ENCODE measurements around the gene SUCLG2. TPM values are rescaled to one million over a fixed set of nuclear protein-coding genes. Genes with fewer than 3 reads are reported as not detected.

Gene SUCLG2
- total RNA-seq, 1 experiment from 2014 or later = 38.5 TPM

GRCh38 chr3:67649681-67650080 is 4.7 kb downstream of the SUCLG2 start:
- H3K4ac ChIP-seq (ENCODE audit: low read depth, low read length) = no peak overlapping the region
- H3K9me3 Mint-ChIP-seq = no peaks in the 10 kb centered on the region; a peak in 1 of 5 replicates
- H4K20me1 ChIP-seq (ENCODE audit: control insufficient read depth, insufficient read depth, insufficient read length) = no peaks in the 10 kb centered on the region
- no peak overlapping the region for H2BK120ac ChIP-seq (ENCODE audit: low read depth, low read length, poor library complexity, severe bottlenecking)
- no peak overlapping the region for H3T11ph ChIP-seq (ENCODE audit: low read length)
- H2BK12ac ChIP-seq (ENCODE audit: insufficient read length, low read depth, low read length) = no peak overlapping the region
- no peak overlapping the region for H3K56ac ChIP-seq (ENCODE audit: insufficient read length, low read depth, low read length)
- no CpG with 5 or more reads among the region's 3 CpGs for whole genome bisulfite sequencing (ENCODE audit: extremely low coverage, insufficient read length, low lambda C conversion rate)
- no peak overlapping the region for H4K5ac ChIP-seq (ENCODE audit: insufficient read length, low read depth, low read length)
- peaks cover 6 to 8% (median 7%) of the 10 kb centered on the region in 3 experiments; a peak in 5 of 7 replicates for H3K36me3 Mint-ChIP-seq (ENCODE audit: insufficient read depth in 1 of 3, low read depth in 3 of 3)
- H3K27ac Mint-ChIP-seq = no peak overlapping the region
- no peak overlapping the region for H3K14ac ChIP-seq (ENCODE audit: insufficient read depth, low read length)
- no peak overlapping the region for H2BK20ac ChIP-seq (ENCODE audit: low read depth, low read length, poor library complexity, severe bottlenecking)
- H3K79me2 ChIP-seq (ENCODE audit: insufficient read depth, low read length) = no peaks in the 10 kb centered on the region
- DNase-seq = no peak
- H3K27me3 ChIP-seq (ENCODE audit: insufficient read depth, low read length) = no peaks in the 10 kb centered on the region
- no peak overlapping the region for H3K18ac ChIP-seq (ENCODE audit: insufficient read length, low read depth, low read length)
- H2AFZ ChIP-seq (ENCODE audit: low read length) = no peak overlapping the region
- H4K8ac ChIP-seq (replicated peaks; ENCODE audit: insufficient read length, low read depth, low read length) = no peak overlapping the region
- H2BK5ac ChIP-seq (ENCODE audit: insufficient read length, low read length) = no peak overlapping the region
- no peak overlapping the region for H3K4me2 ChIP-seq (ENCODE audit: insufficient read depth, insufficient read length, low read length)
- H3K4me1 Mint-ChIP-seq = peaks cover 14 to 23% of the 10 kb centered on the region in 2 experiments
- H3K4me1 ChIP-seq (ENCODE audit: insufficient read depth, low read length) = no peaks in the 10 kb centered on the region
- H3K9me3 ChIP-seq (ENCODE audit: control insufficient read depth, low read depth, low read length) = no peaks in the 10 kb centered on the region
- TF ChIP-seq CTCF (conservative IDR thresholded peaks at IDR 0.05) = no peak
- H2BK15ac ChIP-seq (ENCODE audit: low read depth, low read length) = no peak overlapping the region
- no peaks in the 10 kb centered on the region for H3K23me2 ChIP-seq (ENCODE audit: insufficient read length, low read depth, low read length, poor library complexity, severe bottlenecking)
- no peak overlapping the region for H4K91ac ChIP-seq (ENCODE audit: insufficient read length, low read depth, low read length)
- no peaks in the 10 kb centered on the region; the same call in 1 of the 2 replicates for H3K27me3 Mint-ChIP-seq (ENCODE audit: low read depth)
- H3K4me3 Mint-ChIP-seq = no peak overlapping the region
- H2AK5ac ChIP-seq (ENCODE audit: insufficient read length, low read length) = no peak overlapping the region
- H3K9ac ChIP-seq (ENCODE audit: extremely low read depth, insufficient read length, low read length) = no peak overlapping the region
- no peak overlapping the region for H3K27ac ChIP-seq (ENCODE audit: insufficient read length, low read depth, low read length)
- no peak overlapping the region for H3K23ac ChIP-seq (ENCODE audit: insufficient read length, low read depth, low read length)
- no peaks in the 10 kb centered on the region for H3K79me1 ChIP-seq (ENCODE audit: insufficient read depth, low read depth, low read length, poor library complexity, severe bottlenecking)

All from H9 (cell line).